Measurements from ENCODE around the gene NUP93.

DNA sequence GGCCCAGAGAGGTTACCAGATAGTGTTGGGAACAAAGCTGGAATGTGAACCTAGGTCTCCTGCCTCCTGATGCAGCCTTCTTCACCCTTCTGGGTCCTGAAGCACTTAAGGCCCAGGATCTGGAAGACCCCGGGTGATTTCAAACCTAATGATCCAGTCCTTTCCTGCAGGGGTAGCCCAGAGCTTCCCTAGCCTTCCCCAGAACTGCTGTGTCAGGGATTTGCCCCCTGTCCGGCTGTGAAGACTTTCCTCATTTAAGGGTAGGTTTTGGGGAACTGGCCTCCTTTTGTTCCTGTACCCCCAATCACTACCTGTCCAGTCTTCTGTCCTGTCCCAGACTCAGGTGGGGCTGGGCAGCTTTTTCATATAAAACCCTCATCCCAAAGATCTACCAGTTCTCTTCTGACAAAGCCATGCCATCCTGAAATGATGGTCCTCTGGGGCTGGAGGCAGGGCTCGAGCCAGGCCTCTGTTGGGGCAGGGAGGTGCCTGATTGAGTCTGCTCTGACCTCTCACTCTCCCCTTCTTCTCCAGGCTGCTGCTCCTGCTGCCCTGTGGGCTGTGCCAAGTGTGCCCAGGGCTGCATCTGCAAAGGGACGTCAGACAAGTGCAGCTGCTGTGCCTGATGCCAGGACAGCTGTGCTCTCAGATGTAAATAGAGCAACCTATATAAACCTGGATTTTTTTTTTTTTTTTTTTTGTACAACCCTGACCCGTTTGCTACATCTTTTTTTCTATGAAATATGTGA lies 46.3 kb upstream of the NUP93 start:
- TF ChIP-seq POLR2A (IDR thresholded peaks at IDR 0.05) (no peak), POLR2AphosphoS5 (IDR thresholded peaks at IDR 0.05) (no peak), EP300 (IDR thresholded peaks at IDR 0.05) (no peak)
- TF ChIP-seq, protein P1, sequence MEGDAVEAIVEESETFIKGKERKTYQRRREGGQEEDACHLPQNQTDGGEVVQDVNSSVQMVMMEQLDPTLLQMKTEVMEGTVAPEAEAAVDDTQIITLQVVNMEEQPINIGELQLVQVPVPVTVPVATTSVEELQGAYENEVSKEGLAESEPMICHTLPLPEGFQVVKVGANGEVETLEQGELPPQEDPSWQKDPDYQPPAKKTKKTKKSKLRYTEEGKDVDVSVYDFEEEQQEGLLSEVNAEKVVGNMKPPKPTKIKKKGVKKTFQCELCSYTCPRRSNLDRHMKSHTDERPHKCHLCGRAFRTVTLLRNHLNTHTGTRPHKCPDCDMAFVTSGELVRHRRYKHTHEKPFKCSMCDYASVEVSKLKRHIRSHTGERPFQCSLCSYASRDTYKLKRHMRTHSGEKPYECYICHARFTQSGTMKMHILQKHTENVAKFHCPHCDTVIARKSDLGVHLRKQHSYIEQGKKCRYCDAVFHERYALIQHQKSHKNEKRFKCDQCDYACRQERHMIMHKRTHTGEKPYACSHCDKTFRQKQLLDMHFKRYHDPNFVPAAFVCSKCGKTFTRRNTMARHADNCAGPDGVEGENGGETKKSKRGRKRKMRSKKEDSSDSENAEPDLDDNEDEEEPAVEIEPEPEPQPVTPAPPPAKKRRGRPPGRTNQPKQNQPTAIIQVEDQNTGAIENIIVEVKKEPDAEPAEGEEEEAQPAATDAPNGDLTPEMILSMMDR (IDR thresholded peaks at IDR 0.05): no peak
